Measurements from ENCODE around the gene CHPF.

The CHPF gene

DNA sequence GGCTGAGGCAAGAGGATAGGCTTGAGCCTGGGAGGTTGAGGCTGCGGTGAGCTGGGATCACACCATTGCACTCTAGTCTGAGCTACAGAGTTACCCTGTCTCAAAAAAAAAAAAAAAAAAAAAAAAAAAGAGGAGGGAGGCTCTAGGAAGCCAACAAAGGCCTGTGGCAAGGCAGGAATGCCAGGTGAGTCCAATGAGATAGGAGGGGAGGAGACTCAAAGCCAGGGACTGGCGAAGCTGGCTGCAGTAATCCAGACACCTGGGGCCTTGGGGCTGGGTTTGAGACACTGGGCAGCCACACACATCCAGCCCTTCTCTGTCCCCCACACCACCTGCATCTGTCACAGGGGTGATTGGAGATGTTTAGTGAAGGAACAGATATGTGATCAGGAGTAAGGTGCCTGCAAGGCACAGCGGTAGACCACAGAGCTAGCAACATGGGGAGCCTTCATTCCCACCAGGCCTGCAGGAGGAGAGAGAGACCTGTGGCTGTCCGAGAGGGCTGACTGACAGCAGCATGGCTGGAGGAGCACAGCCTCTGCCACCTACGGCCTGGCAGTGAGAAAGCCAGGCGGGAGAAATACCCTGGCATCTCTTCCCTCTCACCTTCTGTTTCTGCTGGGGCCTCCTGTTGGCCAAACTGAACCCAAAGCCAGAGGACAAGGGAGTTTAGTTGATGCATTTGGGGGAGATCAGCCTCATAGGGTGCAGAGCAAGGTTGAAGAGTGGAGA is 9.5 kb downstream of the CHPF start:
- no peak for DNase-seq (ENCODE audit: low read depth)

DNA sequence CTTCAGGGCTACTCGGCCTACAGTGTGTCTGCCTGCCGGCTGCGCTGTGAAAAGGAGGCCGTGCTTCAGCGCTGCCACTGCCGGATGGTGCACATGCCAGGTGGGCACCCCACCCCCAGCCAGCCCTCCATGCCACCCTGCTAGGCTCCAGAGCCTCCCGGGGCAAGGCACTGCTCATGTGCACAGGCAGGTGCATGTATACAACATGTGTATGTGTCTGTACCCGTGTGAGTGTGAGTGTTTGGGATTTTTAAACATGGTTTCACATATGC is 11.3 kb downstream of the CHPF start:
- DNase-seq (ENCODE audit: low read depth) = no peak

DNA sequence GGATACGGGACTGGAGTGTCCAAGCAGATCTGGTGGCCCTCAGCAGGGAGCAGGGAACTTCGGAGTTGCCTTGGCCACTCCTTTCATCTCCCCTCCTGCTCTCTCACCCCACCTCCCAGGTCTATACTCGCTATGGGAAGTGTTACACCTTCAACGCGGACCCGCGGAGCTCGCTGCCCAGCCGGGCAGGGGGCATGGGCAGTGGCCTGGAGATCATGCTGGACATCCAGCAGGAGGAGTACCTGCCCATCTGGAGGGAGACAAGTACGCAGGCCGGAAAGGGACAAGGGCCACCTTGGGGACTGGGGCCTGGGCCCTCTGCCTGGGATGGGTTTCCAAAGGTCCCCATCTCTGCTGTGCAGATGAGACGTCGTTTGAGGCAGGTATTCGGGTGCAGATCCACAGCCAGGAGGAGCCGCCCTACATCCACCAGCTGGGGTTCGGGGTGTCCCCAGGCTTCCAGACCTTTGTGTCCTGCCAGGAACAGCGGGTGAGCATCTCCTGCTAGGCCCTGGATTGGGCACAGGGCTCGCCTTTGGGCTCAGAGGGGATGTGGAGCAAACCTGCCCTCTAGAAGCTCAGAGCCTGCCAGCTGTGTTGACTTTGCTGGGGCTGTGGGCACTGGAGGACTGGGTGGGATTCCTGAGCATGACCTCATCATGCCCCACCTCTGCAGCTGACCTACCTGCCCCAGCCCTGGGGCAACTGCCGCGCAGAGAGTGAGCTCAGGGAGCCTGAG is 11.8 kb downstream of the CHPF start:
- DNase-seq (ENCODE audit: low read depth) = no peak

DNA sequence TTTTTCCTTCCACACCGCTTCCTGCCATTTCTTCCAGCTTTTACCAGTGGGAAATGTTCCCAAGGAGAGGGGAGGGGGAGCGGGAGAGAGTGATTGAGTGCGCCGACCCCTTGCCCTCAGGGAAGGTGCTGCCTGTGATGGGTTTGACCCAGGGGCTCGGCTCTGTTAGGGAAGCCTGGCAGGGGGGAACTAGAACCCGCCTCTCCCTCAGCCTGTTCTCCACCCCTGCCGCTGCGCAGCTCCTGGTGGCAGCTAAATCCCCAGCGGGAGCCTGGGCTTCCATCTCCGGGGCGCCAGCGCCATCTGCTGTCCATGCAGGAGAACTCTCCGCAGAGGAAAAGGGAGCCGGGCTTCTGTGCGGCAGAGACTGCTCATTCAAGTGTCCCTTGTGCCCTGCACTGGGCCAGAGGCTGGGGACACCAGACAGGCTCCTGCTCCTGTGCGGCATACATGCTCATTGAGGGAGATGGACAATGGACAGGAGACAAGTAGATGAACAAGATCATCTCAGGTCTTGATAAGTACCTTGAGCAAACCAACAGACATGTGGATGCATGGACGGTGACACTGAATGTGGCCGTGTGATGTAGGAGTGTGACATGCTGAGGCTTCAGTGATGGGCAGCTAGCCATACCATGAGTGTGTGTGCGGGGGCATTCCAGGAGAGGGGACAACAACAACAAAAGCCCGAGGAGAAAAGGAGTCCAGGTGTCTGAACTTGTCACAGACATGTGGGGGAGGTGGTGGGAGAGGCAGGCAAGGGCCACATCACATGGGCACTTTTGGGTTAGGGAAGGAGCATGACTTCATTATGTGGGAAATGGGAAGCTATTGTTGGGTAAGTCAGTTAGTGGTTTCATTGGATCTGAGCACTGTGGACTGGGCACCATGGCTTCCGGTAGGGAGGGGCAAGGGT is 13.3 kb downstream of the CHPF start:
- peak; percentile 69 for DNase-seq (ENCODE audit: low read depth)

DNA sequence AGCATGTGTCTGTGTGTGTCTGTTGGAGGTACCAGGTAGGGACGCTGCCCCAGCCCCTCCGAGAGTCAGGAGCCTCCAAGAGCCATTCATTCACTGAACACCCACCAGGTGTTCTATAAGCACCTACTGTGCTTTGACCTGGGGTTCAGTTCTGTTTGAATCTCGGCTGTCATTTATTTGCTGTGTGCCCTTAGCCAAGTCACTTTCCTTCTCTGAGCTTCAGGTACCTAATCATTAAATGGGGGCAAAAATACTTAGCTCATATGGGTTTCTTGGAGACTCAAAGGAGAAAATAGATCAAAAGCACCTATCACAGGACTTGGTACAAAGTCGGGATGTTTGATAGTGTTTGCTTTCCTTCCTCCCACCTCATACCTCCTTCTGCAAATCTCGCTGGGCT is 16.1 kb downstream of the CHPF start:
- no peak for DNase-seq (ENCODE audit: low read depth)

DNA sequence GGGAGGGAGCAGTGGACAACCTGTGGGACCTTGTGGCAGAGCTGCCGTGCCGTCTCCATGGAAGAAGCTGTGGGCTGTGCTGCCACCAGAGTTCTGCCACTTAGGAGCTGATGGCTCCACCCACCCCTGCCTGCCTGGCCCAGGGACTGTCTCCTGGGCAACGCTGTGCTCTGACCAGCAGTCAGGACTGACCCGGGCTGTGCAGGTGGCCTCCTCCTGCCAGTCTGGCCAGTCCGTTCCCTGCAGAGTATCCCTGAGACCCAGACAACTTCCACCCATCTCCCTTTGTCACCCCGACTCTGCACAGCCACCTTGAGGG is 16.6 kb downstream of the CHPF start:
- DNase-seq (ENCODE audit: low read depth) = no peak

DNA sequence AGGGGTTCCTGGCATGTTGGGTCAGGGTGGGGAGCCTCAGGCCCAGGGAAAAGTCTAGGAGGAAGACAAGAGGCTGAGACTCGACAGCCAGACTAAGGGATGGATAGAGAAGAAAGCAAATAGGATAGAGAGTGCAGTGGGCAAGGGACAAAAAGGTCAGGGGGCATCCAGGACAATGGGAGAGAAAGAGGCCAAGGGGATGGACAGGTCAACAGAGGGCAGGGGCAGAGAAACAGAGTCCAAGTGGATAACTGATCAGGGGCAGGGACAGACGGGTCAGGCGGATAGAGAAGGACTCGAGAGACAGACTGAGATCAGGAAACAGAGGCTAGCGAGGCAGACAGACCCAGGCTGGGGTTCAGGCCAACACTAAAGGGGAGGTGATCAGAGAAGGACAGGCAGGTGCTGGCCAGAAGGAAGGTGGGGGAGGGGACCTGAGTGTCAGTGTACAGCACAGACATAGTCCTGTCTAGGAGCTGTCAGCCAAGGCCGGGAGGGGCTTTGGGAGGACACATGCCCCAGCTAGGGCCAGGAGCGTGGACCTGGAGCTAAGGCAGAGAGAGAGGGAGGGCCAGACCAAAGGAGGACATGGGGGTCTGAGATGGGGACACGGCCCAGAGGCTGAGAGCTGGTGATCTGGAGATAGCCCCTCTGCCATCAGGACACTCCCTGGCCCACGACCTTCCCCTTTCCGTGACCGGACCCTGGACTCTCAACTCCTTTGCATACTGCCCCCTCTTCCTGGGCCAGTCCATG is 17.1 kb downstream of the CHPF start:
- no peak for DNase-seq (ENCODE audit: low read depth)

DNA sequence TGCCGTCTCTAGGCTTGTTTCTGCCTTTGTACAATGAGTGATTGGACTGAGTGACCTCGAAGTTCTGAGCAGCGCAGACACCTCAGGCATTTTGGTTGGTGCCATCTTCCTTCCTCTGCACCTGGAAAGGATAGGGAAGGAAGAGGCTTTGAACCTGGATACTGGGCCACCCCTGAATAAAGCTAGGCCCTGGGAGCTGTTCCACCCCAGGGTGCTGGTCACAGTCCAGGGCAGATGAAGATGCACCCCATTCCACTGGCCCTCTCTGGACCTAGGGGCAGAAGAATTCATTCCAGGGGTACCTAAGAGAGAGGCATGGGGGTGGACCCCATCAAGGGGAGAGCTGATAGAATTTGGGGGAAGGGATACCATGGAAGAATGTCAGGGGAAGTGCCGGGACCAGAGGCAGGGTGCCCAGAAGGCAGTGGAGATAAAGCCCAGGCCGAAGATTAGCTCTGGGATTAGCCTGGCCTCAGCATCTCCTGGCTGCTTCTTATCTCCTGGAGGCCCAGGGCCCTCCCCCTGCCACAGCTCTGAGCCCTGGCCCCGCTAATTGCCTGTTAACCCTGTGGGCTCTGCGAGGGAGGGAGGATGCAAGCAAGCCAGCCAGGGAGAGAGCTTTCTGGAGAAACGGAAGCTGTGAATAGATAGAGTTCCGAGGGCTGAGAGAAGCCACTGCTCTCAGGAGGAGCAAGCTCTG is 17.9 kb downstream of the CHPF start:
- no peak for DNase-seq (ENCODE audit: low read depth)

DNA sequence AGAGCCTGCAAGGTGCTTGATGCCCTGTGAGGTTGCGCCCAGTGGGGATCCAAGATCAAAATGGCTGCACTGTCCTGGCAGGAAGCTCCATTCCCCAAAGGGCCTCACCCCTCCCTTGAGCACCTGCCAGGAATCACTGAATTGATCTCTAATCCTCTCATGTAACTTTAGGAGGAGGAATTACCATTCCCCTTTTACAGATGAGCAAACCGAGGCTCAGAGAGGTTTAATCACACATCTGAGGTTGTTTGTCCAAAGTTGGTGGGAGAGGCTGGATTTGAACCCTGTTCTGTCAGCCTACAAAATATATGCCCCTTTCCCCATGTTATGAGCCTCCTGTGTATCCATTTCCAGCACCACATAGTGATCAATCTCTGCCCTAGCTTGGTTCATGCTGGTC is 18.8 kb downstream of the CHPF start:
- DNase-seq (ENCODE audit: low read depth) = no peak

DNA sequence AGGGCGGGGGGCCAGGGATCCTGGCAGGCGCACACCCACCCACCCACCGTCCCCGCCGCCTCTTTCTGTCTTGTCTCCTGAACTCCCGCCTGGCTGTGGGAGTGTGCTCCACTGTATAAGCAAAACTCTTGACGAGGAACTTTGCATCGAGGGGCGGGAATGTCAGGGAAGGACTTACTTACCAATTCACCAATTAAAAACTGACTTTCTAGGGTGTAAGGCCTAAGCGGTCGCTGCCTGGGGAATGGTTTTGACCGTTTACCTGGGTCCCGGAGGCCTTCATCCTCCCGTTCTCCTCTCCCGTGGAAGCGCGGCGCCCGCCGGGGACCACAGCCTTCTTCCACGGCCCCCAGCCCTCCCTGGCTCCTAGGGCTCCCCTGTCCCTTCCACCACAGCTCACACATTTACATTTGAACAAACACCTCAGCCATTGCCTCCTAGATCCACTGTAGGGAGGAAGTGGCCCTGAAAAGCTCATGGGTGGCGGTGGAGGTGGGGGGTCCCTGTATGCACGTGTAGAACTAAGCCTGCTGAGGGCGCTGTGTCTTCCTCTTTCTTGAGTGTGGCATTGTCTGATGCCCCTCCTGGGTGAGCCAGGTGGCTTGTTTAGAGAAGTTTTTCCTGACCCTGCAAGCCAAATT is 20.5 kb downstream of the CHPF start:
- no peak for DNase-seq (ENCODE audit: low read depth)

DNA sequence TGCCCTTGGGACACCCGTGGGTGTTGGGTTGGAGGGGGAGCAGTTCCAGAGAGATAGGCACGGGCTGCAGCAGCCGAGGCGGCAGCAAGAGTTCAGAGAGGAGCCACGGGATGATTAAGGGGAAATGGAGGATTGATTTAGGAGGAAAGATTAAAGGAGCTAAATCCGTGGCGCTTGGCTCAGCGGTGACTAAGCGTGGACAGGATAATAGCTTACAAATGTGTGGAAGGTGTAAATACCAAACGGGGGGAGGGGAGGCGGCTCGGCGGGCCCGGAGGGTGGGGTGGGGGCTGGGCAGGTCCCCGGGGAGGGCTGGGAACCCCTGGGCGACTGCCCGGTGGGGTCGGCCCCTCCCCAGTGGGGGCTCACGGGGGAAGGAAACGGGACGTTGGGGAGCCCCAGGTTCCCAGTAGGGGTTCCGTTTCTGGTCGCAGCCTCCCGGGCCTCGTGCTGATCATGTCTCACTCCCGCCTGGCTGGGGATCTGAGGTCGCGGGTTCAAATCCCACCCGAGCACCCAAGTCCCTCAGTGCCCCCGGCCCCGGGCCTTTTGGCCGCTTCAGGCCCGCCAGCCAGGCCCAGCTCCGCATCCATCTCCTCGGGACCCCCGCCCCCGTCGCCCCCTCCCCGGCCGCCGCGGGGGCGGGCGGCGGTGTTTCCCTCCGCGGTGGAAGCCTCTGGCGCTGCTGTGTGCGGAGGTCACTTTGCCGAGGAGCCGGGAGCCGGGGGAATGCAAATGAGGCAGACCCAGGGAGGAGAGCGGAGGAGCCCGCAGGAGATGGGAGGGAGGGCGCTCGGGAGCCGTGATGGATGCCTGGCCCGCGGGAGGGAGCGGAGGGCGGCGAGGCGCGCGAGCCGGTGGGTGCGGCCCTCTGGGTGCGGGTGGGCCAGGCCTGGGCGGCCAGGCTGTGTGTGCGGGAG is 21.2 kb downstream of the CHPF start:
- peak; percentile 16 for DNase-seq (ENCODE audit: low read depth)

DNA sequence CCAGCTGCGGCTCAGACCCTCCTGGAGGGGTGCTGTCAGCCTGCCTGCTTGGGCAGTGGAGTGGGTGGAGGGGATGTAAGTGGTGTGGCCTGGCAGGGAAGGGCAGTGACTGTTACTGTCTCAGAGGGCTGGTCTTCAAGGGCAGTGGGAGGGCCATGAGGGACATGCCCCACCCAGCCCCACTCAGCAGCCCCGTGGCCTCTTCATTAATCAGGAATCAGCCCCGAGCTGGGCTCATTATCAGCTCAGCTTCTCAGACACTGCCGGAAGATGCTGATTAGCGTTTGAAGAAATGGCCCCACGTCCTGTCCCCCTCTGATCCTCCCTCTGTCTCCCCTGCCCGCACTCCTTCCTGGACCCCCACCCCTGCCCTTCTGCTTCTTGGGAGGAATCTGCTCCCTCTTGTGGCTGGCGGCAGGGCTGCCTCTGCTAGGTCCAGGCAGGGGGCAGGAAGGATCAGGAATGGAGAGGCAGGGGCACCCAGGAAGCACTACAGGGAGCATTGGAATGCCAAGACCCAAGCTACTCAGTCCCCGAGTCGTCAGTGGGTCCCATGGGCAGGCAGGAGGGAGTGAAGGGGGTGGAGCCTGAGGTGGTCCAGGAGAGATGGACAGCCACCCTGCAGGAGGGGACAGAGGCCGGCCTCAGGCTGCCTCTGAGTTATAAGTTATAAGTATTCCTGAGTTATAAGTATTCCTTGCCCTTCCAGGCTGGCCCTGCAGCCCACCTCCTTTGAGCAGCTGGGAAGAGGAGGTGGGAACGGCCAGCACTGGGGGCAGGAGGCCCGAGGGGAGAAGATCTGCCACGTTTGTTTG is 22.3 kb downstream of the CHPF start:
- peak; percentile 26 for DNase-seq (ENCODE audit: low read depth)

DNA sequence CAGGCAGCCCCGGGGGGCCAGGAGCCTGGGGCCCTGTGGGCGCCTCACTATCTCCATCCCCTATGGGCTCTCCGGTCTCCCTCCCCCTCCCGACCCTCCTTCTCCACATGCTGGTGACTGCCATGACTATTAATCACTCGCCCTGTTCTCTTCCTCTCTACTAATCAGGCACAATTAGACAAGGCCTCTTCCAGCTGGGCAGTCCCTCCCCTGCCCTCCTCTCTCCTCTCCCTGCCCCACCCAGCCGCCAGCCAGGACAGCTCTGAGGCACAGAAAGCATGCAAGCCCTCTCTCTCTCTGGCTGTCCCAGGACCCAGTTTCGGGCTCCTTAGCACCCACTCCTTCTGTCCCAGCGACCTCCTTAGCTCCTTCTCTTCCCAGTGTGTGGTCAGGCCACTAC is 23.5 kb downstream of the CHPF start:
- DNase-seq (ENCODE audit: low read depth) = no peak

DNA sequence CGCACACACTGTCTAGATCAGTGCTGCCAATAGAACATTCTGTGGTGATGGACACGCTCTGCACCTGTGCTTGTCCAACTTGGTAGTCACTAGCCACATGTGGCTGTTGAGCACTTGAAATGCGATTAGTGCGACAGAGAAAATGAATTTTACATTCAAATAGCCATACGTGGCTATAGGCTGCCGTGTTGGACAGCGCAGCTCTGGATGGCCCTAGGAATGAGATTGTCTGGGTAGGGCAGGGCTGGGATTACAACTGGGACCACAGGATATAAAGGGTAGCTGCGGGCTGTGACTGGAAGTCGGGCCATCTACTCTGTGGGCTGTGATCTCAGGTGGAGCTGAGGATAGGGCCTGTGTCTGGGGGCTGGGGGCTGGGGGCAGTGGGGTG is 24.1 kb downstream of the CHPF start:
- DNase-seq (ENCODE audit: low read depth) = no peak

DNA sequence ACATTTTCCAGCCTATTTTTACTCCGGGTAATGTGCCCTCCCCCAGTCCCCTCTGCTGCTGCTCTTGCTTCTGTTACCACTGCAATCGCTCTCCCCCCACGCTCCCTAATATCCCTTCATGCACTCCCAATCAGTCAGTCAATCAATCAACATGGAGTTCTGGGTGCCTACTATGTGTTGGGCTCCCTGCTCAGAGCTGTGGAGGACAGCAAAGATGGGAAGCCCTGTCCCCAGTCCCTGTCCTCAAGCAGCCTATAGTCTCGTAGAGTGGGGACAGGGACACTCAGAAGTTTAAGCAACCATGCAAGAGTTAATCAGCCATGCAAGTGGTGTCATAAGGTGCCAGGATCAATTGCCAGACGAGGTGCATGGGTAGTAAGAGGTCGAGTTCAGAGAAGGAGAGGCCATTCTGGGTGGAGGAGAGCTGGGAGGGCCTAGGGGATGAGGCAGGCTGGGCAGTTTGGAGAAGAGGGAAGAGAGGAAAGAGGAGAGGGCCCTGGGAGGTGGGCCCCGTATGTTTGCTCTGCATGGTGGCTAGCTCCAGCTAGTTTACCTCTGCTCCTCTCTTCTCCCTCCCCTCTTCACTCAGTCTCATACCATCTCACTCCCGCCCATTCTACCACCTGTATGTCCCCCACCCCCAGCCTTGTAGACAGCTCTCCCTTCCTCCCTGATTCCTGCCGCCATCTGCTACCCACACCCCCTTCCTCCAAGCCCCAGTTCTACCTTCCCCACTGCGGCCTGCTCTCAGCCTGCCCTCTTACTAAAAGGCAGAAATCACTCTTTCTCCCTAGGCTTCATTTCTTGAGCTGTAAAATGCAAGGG is 25.4 kb downstream of the CHPF start:
- no peak for DNase-seq (ENCODE audit: low read depth)

DNA sequence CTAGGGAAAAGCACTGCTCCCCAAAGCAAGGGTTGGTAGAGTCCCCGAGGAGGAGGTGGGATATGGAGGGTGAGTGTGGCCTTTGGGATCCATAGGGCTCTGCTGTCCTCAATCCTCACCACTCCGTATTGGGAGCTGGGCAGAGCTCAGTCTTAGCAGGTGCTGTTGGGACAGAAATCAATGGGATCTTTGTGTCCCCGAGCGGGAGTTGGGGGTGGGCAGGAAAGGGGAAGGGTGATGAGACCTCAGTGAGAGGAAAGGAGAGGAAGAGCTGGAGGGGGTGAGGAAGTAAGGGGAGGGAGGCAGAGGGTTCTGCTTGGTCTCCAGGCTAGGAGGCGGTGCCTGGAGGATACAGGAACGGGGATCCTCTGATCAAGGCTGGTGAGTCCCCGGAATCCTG is 26.7 kb downstream of the CHPF start:
- DNase-seq (ENCODE audit: low read depth) = no peak

DNA sequence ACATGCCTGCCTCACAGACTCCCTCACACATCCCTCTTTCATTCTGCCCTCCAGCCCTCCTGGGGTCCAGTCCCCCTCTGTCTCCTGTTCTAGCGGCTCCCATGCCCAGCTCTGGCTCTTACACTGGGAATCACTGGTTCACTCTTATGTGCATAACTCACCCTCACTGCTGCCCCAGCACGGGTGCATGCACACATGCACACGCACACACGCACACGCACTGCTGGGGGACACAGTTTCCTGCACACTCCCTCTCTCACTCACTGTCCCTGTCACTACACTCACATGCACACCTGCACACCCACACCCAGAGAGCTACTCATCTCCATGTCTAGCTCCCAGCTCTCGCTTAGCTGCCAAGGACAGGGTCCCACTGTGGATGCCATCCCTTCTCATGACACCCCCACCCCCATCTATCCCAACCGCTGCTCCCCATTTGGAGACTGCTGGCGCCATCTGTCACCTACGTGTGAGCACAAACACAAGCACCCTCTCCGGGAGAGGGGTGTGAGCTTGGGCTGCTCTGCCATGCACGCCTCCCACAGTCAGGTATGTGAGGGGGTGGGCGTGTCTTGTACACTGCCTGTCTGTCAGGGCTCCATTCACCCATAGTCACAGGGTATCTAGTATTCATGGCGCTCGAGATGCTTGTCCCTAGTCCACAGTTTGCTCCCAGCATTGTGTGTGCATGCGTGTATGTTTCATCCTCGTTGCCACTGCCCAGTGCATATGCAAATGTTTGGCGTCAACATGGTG is 27.6 kb downstream of the CHPF start:
- no peak for DNase-seq (ENCODE audit: low read depth)

DNA sequence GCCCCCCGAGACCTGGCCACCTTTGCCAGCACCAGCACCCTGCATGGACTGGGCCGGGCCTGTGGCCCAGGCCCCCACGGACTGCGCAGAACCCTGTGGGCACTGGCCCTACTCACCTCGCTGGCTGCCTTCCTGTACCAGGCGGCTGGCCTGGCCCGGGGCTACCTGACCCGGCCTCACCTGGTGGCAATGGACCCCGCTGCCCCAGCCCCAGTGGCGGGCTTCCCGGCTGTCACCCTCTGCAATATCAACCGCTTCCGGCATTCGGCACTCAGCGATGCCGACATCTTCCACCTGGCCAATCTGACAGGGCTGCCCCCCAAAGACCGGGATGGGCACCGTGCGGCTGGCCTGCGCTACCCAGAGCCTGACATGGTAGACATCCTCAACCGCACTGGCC is 28.8 kb downstream of the CHPF start:
- no peak for DNase-seq (ENCODE audit: low read depth)
